ENCODE data around the gene SCTR.

DNA sequence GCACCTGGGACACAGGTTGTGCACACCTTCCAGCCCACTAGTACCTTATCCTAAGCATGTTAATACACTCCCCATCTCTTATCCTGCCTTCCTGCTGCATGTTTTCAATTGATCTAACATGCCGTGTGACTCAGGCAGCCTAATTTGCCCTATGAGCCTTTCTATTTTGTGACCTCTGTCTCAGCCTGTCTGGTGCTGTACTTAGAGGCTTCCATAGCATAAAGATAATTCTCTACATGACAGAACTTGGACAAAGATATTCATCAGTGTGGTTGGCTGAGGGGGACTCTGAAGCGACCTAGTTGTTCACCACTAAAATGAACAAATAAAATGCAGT is 101.2 kb downstream of the SCTR start:
- TF ChIP-seq TCF7L2 (IDR thresholded peaks at IDR 0.05; ENCODE audit: low read depth, low read length) (no peak), POLR2AphosphoS5 (IDR thresholded peaks at IDR 0.05; ENCODE audit: low read depth, low read length) (no peak), SIN3A (IDR thresholded peaks at IDR 0.05; ENCODE audit: borderline replicate concordance, insufficient read depth, low read depth, low read length) (no peak)
- TF ChIP-seq, protein P1, sequence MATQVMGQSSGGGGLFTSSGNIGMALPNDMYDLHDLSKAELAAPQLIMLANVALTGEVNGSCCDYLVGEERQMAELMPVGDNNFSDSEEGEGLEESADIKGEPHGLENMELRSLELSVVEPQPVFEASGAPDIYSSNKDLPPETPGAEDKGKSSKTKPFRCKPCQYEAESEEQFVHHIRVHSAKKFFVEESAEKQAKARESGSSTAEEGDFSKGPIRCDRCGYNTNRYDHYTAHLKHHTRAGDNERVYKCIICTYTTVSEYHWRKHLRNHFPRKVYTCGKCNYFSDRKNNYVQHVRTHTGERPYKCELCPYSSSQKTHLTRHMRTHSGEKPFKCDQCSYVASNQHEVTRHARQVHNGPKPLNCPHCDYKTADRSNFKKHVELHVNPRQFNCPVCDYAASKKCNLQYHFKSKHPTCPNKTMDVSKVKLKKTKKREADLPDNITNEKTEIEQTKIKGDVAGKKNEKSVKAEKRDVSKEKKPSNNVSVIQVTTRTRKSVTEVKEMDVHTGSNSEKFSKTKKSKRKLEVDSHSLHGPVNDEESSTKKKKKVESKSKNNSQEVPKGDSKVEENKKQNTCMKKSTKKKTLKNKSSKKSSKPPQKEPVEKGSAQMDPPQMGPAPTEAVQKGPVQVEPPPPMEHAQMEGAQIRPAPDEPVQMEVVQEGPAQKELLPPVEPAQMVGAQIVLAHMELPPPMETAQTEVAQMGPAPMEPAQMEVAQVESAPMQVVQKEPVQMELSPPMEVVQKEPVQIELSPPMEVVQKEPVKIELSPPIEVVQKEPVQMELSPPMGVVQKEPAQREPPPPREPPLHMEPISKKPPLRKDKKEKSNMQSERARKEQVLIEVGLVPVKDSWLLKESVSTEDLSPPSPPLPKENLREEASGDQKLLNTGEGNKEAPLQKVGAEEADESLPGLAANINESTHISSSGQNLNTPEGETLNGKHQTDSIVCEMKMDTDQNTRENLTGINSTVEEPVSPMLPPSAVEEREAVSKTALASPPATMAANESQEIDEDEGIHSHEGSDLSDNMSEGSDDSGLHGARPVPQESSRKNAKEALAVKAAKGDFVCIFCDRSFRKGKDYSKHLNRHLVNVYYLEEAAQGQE (IDR thresholded peaks at IDR 0.05; ENCODE audit: insufficient read depth in 1 of 2, low read depth in 2 of 2, low read length in 1 of 2): no peak
- TF ChIP-seq, protein P2, sequence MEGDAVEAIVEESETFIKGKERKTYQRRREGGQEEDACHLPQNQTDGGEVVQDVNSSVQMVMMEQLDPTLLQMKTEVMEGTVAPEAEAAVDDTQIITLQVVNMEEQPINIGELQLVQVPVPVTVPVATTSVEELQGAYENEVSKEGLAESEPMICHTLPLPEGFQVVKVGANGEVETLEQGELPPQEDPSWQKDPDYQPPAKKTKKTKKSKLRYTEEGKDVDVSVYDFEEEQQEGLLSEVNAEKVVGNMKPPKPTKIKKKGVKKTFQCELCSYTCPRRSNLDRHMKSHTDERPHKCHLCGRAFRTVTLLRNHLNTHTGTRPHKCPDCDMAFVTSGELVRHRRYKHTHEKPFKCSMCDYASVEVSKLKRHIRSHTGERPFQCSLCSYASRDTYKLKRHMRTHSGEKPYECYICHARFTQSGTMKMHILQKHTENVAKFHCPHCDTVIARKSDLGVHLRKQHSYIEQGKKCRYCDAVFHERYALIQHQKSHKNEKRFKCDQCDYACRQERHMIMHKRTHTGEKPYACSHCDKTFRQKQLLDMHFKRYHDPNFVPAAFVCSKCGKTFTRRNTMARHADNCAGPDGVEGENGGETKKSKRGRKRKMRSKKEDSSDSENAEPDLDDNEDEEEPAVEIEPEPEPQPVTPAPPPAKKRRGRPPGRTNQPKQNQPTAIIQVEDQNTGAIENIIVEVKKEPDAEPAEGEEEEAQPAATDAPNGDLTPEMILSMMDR (IDR thresholded peaks at IDR 0.05): no peak

All from Panc1 (cell line).